CD4-positive, alpha-beta T cell treated with Interleukin-17A for 4 hours (primary cell): Measurements from ENCODE around the gene RBP4.

Experiments
- DNase-seq: peaks from one replicate; pipeline ENCODE4 v3.0.0-alpha.2; 2020; ENCODE audit warnings: mixed read lengths

RBP4 gene

GRCh38 chr10:93601146-93601773, at the start of gene RBP4:
TSS of gene RBP4 (minus strand) at chr10:93601235. CDS start at chr10:93601028, 207 bp downstream.
- no peak for DNase-seq

- no peak for DNase-seq
Observed at GRCh38 chr10:93639791-93640190, 38.8 kb upstream of the RBP4 start.

- DNase-seq: no peak
Observed at GRCh38 chr10:93630625-93631557, 29.9 kb upstream of the RBP4 start.

- DNase-seq: no peak
Observed at GRCh38 chr10:93629647-93630305, 28.7 kb upstream of the RBP4 start.

- DNase-seq: no peak
Observed at GRCh38 chr10:93628858-93629257, 27.8 kb upstream of the RBP4 start.

GRCh38 chr10:93622942-93623341, 21.9 kb upstream of the RBP4 start:
- no peak for DNase-seq

- DNase-seq: no peak
Observed at GRCh38 chr10:93620925-93621324, 19.9 kb upstream of the RBP4 start.

- no peak for DNase-seq
Observed at GRCh38 chr10:93615576-93616235, 14.7 kb upstream of the RBP4 start.

GRCh38 chr10:93614101-93614825, 13.2 kb upstream of the RBP4 start:
- DNase-seq: no peak

- DNase-seq: no peak
Observed at GRCh38 chr10:93613126-93613525, 12.1 kb upstream of the RBP4 start.

- no peak for DNase-seq
Observed at GRCh38 chr10:93612311-93612710, 11.3 kb upstream of the RBP4 start, which contains the start of gene PDE6C. TSS of gene PDE6C (plus strand) at chr10:93612537. CDS start at chr10:93612726, 189 bp downstream.

GRCh38 chr10:93608421-93608820, 7.4 kb upstream of the RBP4 start:
- no peak for DNase-seq

- DNase-seq: no peak
Observed at GRCh38 chr10:93604146-93604545, 3.1 kb upstream of the RBP4 start.

- DNase-seq: no peak
Observed at GRCh38 chr10:93603023-93603422, 2.0 kb upstream of the RBP4 start.

- DNase-seq: no peak
Observed at GRCh38 chr10:93601774-93602162, 733 bp upstream of the RBP4 start.

- DNase-seq: no peak
Observed at GRCh38 chr10:93600446-93601145, 439 bp downstream of the RBP4 start.

GRCh38 chr10:93599778-93600177, 1.3 kb downstream of the RBP4 start:
- no peak for DNase-seq

- DNase-seq: no peak
Observed at GRCh38 chr10:93599335-93599734, 1.7 kb downstream of the RBP4 start.

GRCh38 chr10:93598157-93598556, 2.9 kb downstream of the RBP4 start:
- no peak for DNase-seq

GRCh38 chr10:93597075-93597599, 3.9 kb downstream of the RBP4 start:
- DNase-seq: no peak

GRCh38 chr10:93596539-93596938, 4.5 kb downstream of the RBP4 start:
- no peak for DNase-seq
